ENCODE measurements around the gene CLEC10A. TPM values are rescaled to one million over a fixed set of nuclear protein-coding genes. Genes with fewer than 3 reads are reported as not detected.

Gene CLEC10A
- total and polyA plus RNA-seq, 10 of the 15 experiments (the other 5 are each of a cell fraction or from before 2014, with no cell fraction given), result not detected

GRCh38 chr17:7095625-7096024 lies 15.6 kb upstream of the CLEC10A start (continued):
- TF ChIP-seq ASH2L (IDR thresholded peaks at IDR 0.05; ENCODE audit: borderline replicate concordance, low read depth) (no peak), ZNF217 (IDR thresholded peaks at IDR 0.05) (no peak), MTA3 (IDR thresholded peaks at IDR 0.05; ENCODE audit: borderline replicate concordance, low read length) (no peak), RCOR1 (conservative IDR thresholded peaks at IDR 0.05; ENCODE audit: low read depth, low read length) (no peak), CHD1 (IDR thresholded peaks at IDR 0.05; ENCODE audit: low read depth, low read length) (no peak), ZSCAN29 (IDR thresholded peaks at IDR 0.05) (no peak), TCF3 (IDR thresholded peaks at IDR 0.05; ENCODE audit: borderline replicate concordance, insufficient read depth, low read depth, low read length) (no peak), MEF2B (IDR thresholded peaks at IDR 0.05; ENCODE audit: partially characterized antibody, poor library complexity, severe bottlenecking) (no peak), KLF5 (IDR thresholded peaks at IDR 0.05; ENCODE audit: partially characterized antibody) (no peak), MTA2 (IDR thresholded peaks at IDR 0.05; ENCODE audit: low read depth) (peak; percentile 84), ZNF622 (IDR thresholded peaks at IDR 0.05) (no peak), SREBF2 (IDR thresholded peaks at IDR 0.05; ENCODE audit: low read length) (no peak), HDAC6 (IDR thresholded peaks at IDR 0.05; ENCODE audit: unreplicated experiment) (no peak), LARP7 (IDR thresholded peaks at IDR 0.05) (no peak), BRCA1 (IDR thresholded peaks at IDR 0.05; ENCODE audit: low read depth, low read length) (no peak), MXI1 (IDR thresholded peaks at IDR 0.05; ENCODE audit: low read depth, low read length) (no peak), SPI1 (IDR thresholded peaks at IDR 0.05; ENCODE audit: borderline replicate concordance, insufficient read depth, low read depth, low read length) (peak; percentile 99)
- TF ChIP-seq, protein P1, sequence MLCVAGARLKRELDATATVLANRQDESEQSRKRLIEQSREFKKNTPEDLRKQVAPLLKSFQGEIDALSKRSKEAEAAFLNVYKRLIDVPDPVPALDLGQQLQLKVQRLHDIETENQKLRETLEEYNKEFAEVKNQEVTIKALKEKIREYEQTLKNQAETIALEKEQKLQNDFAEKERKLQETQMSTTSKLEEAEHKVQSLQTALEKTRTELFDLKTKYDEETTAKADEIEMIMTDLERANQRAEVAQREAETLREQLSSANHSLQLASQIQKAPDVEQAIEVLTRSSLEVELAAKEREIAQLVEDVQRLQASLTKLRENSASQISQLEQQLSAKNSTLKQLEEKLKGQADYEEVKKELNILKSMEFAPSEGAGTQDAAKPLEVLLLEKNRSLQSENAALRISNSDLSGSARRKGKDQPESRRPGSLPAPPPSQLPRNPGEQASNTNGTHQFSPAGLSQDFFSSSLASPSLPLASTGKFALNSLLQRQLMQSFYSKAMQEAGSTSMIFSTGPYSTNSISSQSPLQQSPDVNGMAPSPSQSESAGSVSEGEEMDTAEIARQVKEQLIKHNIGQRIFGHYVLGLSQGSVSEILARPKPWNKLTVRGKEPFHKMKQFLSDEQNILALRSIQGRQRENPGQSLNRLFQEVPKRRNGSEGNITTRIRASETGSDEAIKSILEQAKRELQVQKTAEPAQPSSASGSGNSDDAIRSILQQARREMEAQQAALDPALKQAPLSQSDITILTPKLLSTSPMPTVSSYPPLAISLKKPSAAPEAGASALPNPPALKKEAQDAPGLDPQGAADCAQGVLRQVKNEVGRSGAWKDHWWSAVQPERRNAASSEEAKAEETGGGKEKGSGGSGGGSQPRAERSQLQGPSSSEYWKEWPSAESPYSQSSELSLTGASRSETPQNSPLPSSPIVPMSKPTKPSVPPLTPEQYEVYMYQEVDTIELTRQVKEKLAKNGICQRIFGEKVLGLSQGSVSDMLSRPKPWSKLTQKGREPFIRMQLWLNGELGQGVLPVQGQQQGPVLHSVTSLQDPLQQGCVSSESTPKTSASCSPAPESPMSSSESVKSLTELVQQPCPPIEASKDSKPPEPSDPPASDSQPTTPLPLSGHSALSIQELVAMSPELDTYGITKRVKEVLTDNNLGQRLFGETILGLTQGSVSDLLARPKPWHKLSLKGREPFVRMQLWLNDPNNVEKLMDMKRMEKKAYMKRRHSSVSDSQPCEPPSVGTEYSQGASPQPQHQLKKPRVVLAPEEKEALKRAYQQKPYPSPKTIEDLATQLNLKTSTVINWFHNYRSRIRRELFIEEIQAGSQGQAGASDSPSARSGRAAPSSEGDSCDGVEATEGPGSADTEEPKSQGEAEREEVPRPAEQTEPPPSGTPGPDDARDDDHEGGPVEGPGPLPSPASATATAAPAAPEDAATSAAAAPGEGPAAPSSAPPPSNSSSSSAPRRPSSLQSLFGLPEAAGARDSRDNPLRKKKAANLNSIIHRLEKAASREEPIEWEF (IDR thresholded peaks at IDR 0.05; ENCODE audit: insufficient replicate concordance, low read depth, low read length), result no peak
- TF ChIP-seq, protein P2, sequence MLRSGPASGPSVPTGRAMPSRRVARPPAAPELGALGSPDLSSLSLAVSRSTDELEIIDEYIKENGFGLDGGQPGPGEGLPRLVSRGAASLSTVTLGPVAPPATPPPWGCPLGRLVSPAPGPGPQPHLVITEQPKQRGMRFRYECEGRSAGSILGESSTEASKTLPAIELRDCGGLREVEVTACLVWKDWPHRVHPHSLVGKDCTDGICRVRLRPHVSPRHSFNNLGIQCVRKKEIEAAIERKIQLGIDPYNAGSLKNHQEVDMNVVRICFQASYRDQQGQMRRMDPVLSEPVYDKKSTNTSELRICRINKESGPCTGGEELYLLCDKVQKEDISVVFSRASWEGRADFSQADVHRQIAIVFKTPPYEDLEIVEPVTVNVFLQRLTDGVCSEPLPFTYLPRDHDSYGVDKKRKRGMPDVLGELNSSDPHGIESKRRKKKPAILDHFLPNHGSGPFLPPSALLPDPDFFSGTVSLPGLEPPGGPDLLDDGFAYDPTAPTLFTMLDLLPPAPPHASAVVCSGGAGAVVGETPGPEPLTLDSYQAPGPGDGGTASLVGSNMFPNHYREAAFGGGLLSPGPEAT (IDR thresholded peaks at IDR 0.05; ENCODE audit: low read depth), result peak; percentile 71; the same call in 1 of the 2 replicates
- TF ChIP-seq, protein P3, sequence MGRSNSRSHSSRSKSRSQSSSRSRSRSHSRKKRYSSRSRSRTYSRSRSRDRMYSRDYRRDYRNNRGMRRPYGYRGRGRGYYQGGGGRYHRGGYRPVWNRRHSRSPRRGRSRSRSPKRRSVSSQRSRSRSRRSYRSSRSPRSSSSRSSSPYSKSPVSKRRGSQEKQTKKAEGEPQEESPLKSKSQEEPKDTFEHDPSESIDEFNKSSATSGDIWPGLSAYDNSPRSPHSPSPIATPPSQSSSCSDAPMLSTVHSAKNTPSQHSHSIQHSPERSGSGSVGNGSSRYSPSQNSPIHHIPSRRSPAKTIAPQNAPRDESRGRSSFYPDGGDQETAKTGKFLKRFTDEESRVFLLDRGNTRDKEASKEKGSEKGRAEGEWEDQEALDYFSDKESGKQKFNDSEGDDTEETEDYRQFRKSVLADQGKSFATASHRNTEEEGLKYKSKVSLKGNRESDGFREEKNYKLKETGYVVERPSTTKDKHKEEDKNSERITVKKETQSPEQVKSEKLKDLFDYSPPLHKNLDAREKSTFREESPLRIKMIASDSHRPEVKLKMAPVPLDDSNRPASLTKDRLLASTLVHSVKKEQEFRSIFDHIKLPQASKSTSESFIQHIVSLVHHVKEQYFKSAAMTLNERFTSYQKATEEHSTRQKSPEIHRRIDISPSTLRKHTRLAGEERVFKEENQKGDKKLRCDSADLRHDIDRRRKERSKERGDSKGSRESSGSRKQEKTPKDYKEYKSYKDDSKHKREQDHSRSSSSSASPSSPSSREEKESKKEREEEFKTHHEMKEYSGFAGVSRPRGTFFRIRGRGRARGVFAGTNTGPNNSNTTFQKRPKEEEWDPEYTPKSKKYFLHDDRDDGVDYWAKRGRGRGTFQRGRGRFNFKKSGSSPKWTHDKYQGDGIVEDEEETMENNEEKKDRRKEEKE (IDR thresholded peaks at IDR 0.05), result no peak
